Right lobe of liver (tissue), 4 donors: Measurements from ENCODE around the gene VSTM4.

ENCODE experiments used
- CTCF ChIP-seq, 4 donors: fragments of 200-600 bp in 3 of 4; fragments of 450-650 bp in 1 of 4; IDR thresholded peaks; one replicate each; pipeline versions ENCODE4 v1.5.1 to v1.8.0; 2016 to 2022; ENCODE audit warnings: antibody characterized with exemption in 4 of 4, mild to moderate bottlenecking in 2 of 4
- POLR2A ChIP-seq: fragments of 450-650 bp; IDR thresholded peaks from one replicate; pipeline ENCODE4 v1.6.1; 2017; ENCODE audit warnings: antibody characterized with exemption, mild to moderate bottlenecking
- donor health status: DM: no; HTN: no; CAD: no.
- donor health status: DM: no; HTN: no; CAD: no.
- donor health status: DM: no; HTN: yes; CAD: no.

DNA sequence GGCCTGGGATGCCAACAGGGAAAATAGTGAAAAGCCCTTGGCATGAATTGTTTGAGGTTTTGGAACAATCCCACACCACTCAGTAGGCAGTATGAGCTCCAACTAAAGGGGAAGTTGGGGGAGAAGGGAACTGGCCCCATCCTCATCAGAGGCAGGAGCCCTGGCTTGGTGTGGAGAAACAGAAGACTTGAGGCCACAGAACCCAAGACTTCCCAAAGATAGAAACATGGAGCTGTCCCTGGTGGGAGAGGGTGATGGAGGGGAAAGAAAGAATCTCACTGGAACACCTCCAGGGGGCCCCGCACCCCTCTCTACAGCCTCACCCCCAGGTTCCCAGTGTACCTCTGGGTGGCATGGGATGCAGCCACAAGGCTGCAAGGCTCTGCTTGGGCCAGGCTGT lies 85.7 kb downstream of the VSTM4 start:
- no peak for TF ChIP-seq CTCF (IDR thresholded peaks at IDR 0.05)
- no peak for TF ChIP-seq POLR2A
